Caki2 (cell line): ENCODE results near the gene GFPT1. TPM values are rescaled to one million over a fixed set of nuclear protein-coding genes. Genes with fewer than 3 reads are reported as not detected.
A peak's percentile ranks its signal among the peaks of the same experiment; 100 is the strongest.

Source experiments
- DNase-seq: peaks from one replicate; pipeline ENCODE4 v3.0.0-alpha.2; 2015; ENCODE audit warnings: low read depth
- in situ Hi-C: cut with HindIII; loops from 2 replicates; pipeline ENCODE4 v1.10.0; 2016; ENCODE audit warnings: low sequenced_read_pairs, low pct_unique_long_range_greater_than_20kb, mixed read lengths
- total RNA-seq: library from RNA; depleted of rRNA; stranded (reverse); fragments of >200 nt; shearing (Covaris generic); gene quantifications from 2 replicates; pipeline ENCODE4 v1.2.3, GENCODE V29; 2014; ENCODE audit warnings: low replicate concordance

Gene GFPT1
- total RNA-seq, 1 experiment from 2014 or later, result 35.1 TPM

DNA sequence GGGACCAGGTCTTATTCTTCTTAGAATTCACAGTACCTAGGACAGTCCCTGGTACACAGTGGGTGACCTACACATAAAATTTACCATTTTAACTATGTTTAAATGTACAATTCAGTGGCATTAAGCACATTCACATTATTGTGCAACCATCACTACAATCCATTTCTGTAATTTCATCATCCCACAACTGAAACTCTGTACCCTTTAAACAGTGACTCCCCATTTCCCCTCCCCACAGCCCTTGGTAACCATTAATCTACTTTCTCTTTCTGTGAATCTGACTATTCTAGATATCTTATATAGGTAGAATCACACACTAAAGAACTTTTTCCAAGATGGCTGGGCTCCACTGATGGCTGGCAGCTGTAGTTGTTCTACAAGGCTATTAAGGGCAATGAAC lies 41.6 kb downstream of the GFPT1 start:
- no peak for DNase-seq
- in situ Hi-C loops, result no loop called here

DNA sequence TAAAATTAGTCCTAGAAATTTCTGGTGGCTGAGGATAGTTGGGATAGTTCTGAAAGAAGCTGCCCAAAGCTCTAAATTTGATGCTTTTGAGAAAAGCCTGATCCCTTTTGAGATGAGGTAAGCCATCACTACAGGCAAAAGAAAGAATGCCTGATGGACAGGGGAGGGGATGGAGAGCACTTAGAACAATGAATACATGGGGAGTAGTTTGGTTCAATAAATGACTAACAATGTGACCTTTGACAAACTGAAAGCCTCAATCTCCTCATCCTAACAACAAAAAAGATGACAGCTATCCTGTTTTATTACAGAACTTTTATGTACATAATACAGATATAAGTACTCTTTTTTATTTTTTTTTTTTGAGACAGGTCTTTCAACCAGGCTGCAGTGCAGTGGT lies 42.7 kb downstream of the GFPT1 start:
- in situ Hi-C loops, result no loop called here
- no peak for DNase-seq

DNA sequence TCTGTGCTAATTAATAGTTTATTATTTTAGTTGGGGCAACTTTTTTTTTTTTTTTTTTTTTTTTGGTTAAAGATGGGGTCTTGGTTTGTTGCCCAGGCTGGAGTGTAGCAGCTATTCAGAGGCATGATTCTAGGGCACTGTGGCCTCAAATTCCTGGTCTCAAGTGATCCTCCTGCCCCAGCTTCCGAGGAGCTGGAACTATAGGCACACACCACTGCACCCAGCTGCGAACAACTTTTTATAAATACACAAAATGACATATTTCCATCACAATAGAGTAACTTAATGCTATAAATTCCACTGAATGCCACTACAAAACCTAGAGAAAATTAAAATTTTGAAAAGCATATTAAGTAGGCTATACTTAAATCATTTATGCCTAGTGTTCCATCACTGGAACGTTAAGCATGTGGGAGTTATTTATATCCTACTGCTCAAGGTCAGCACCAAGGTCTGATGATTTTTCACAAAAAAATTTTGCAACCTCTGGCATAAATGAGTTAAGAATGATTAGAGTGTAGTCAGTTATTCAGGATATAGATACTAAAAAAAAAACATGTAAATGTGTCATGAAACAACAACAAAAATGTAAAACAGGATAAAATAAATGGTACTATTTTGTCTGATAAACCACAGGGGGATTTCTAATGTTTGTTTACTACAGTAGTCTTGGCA lies 46.8 kb downstream of the GFPT1 start:
- DNase-seq, result no peak

DNA sequence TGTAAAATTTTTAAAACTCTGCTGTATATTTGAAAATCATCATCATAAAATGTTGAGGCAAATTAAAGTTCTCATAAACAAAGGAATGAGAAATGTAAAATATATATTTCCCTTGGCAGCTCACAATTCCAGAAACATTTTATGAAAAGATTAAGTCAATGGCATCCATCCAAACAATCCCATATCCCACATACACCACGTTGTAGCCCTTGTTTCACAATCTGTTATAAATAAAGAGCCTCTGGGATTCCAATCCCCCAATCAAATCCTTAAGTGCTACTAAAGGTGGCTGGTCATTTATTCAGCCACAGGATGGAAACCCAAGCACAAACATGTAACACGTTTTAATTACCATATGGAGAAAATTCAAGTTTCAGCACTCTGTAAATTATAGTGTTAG lies 51.7 kb downstream of the GFPT1 start:
- no peak for DNase-seq
- in situ Hi-C loops, result no loop called here

More for the DNA sequence above, 46.8 kb downstream of the GFPT1 start:
- in situ Hi-C loops, result no loop called here

DNA sequence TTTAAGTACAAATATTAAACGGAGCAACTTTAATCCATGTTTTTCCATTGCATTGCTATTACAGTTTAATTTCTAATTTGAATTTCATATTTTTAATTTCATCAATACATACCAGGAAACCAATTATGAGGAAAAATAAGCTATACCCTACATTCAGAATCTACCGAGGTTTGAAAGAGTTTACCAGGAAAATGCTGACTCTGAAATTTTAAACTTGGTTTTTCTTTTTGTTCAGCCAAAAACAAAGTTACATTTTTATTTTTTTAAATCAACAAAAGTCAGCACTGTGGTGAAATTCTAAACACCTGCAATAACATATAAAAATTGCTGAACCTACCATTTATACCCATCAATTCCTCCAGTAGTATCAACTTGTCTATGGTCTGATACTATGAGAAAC lies 53.7 kb downstream of the GFPT1 start:
- in situ Hi-C loops, result no loop called here
- no peak for DNase-seq

DNA sequence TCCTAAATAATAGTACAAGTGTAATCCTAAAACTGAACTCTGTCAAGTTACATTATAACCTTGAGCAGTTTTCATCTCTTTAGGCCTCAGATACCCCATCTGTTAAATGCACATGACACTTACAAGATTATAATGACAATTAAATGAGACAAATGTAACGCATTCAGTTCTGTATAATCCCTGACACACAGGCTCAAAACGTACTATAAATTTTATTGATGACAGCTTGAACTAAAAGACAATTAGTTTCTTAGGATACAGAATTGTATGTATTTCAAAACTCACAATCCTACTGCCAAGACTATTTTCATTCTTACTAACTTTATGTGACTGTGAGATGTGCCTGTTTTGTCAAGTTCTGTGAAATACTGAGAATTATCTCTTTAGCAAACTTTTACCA lies 56.2 kb downstream of the GFPT1 start:
- in situ Hi-C loops, result no loop called here
- no peak for DNase-seq

DNA sequence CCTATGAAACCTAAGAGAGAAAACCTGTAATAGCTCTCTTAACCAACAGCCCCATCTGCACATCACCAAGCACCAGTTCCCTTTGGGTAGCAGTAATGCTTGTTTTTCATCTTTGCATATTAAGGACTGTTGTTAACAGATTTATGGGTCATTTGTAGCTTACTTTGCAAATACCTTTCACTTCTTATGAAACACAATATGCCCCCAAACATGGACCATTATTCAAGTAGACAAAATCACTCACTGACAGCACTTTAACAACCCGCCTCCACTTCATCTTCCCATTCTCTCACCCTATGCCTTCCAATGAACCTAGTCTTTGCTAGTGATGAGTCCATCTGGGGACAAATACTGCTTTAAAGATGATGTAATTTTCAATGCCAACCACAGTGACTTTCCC lies 64.4 kb downstream of the GFPT1 start:
- in situ Hi-C loops, result loop anchor here (25.0 kb wide), 1 partner anchor 310 kb away; the partner anchor contains the start of gene ANTXR1
- no peak for DNase-seq

DNA sequence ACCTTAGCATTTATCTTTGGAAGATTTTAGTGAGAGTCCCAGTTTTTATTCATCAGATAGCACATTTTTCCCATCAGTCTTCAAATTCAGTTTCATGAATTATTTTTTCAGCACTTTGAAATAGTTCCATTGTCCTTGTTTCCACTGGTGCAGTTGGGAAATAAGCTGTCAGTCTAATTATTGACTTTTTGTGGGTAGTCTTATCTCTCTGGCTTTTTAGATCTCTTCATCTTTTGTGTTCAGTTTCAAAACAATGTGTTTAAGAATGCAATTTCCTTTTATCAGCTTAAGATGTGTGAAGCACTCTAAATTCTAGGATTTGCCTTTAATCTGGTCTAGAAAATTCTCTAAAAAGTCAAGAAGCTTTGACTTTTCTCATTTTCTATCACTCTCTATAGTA lies 70.5 kb downstream of the GFPT1 start:
- in situ Hi-C loops, result loop anchor here (25.0 kb wide), 1 partner anchor 304 kb away; the partner anchor contains the start of gene ANTXR1
- no peak for DNase-seq

DNA sequence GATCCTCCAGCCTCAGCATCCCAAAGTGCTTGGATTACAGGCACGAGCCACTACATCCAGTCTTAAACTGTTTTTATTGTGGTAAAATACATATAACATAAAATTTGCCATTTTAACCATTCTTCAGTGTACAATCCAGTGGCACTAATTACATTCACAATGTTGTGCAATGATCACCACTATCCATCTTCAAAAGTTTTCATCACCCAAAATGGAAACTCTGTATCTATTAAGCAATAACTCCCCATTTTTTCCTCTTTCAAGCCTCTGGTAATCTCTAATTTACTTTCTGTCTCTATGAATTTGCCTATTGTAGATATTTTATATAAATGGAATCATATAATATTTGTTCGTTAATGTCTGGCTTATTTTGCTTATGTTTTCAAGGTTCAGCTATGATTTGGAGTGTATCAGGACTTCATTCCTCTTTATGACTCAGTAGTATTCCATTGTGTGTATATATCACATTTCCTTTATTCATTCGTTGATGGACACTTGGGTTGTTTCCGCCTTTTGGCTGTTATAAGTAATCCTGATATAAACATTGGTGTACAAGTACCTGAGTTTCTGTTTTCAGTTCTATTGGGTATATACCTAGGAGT lies 71.8 kb downstream of the GFPT1 start:
- no peak for DNase-seq
- in situ Hi-C loops, result loop anchor here (25.0 kb wide), 1 partner anchor 303 kb away; the partner anchor contains the start of gene ANTXR1

DNA sequence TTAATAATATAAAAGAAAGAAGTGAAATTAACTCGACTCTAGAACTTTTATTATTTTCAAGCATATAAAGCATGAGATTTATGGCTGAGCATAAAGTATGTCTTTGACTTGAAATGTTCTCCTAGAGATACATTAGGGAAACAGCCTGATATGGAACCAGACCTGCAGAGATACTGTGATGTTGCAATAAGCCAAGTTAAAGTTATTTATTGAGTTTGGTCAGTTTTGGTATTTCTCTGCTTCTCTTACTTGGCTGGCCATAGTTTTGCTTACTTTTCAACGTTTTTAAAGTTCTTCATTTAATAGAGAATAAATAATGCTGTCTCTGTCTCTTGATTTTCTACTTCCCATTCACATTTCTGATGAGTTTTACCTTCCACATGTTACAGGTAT lies 76.0 kb downstream of the GFPT1 start:
- in situ Hi-C loops, result loop anchor here (25.0 kb wide), 1 partner anchor 299 kb away; the partner anchor contains the start of gene ANTXR1

DNA sequence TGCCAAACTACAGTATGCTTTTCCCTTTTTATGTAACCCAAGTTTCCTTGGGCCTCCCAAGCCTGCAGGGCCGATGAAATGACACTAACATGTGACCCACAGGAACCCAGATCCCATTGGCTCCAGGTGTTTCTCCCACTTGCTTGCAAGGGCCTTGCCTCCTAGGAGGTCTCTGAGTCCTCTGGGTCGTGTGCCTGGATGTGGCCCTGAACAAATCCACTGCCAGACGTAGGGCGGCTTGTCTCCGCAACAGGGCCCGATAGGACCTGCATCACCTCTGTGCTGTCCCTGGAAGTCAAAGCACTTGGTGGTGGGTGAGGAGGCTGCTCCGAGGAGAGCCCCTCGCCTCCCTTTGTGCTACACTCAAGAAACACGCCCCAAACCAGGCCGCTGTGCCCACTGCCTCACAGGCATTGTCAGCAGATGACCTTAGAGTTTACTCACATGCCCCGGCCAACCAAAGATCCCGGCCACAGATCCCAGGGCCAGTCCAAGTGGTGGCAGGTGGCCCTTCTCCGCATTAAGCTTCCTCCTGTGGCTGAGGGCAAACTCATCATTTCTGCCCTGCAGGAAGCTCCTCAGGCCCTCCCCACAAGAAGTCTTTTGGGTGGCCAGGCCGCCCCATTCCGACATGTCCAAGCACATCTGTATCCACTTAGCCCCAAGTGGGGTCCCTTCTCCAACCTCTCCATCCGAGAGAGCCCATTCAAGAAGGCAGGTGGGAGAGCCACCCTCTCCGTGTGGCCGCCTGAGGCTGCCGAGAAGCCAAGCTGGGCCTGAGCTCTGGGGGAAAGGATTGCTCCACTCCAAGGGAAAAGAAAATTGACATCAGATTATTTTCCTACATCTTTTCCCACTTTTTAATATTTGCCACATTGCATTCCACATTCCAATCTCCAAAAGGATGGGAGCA lies 76.7 kb downstream of the GFPT1 start:
- in situ Hi-C loops, result loop anchor here (25.0 kb wide), 1 partner anchor 298 kb away; the partner anchor contains the start of gene ANTXR1
- no peak for DNase-seq

More for the DNA sequence above, 76.0 kb downstream of the GFPT1 start:
- DNase-seq, result no peak

DNA sequence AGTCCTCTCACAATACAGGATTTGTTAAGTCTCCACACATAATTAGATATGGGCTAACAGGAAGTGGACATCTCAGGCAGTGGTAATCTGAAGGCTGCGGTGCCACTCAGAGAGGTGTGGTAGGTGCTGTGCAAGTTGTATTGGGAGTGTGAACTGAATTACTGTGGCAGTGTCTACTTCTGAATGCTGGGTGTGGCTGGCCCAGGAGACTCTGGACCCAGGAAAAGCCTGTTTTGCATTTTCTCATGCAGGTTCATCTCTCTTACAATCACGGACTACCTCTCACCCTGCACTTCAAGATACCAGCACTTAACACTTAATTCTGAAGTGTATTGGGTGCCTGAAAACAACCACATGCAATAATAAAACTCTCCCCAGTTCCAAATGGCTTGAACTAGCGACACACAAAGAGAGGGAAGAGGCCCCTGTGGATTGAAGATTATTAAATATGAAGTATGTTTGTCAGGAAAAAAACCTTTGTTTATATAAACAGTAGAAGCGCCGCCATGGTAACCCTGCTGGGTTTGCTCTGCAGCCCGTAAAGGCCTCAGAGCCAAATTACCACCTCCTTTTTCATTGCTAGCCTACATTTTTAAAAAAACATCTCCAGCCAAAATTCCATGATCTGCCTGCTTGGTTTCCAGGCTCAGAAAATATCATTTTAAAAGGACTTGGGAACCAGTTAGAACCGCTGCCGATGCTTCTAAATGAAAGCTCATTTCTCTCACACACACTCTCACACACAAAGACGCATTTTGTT lies 77.5 kb downstream of the GFPT1 start:
- in situ Hi-C loops, result loop anchor here (25.0 kb wide), 1 partner anchor 297 kb away; the partner anchor contains the start of gene ANTXR1
- no peak for DNase-seq

DNA sequence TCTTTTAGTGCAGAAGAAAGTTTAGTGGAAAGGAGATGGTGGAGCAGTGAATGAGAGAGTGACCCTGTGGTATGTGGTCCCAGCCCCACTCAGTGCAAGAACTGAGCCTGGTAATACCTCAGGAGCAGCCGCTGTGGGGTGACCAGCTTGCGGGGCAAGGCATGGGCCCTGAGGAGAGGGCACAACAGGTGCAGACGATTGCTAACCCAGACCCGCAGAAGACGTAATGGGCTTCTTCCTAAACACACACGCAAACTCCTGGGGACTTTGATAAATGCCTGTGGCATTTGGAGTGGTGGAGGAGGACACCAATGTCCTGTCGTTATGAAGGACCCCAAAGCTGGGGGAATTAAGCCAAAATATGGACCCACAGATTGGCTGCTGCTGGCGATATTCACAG lies 78.7 kb downstream of the GFPT1 start:
- no peak for DNase-seq
- in situ Hi-C loops, result loop anchor here (25.0 kb wide), 1 partner anchor 296 kb away; the partner anchor contains the start of gene ANTXR1

DNA sequence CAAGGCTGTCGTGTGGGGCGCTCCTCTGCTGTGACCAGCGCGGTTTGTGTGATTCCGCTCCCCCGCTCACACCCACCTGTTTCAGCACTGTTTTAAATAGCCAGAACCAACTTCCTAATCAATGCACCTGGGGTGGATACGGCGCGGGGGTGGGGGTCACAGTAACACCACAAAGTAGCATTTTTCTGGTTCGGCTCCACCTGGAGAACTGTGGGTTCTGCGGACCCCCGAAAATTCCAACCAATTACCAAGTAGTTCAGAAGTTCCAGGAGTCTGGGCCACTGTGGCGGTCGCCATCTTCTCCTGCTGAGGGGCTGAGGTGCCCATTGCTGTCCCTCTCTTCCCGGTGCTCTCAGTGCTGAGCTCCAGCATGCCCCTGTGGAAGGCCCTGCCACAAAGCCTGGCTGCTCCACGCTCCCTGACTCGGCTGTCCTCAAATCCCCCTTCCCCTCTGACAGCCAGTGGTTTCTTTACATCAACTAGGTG lies 79.4 kb downstream of the GFPT1 start:
- in situ Hi-C loops, result loop anchor here (25.0 kb wide), 1 partner anchor 295 kb away; the partner anchor contains the start of gene ANTXR1
- DNase-seq, result no peak

DNA sequence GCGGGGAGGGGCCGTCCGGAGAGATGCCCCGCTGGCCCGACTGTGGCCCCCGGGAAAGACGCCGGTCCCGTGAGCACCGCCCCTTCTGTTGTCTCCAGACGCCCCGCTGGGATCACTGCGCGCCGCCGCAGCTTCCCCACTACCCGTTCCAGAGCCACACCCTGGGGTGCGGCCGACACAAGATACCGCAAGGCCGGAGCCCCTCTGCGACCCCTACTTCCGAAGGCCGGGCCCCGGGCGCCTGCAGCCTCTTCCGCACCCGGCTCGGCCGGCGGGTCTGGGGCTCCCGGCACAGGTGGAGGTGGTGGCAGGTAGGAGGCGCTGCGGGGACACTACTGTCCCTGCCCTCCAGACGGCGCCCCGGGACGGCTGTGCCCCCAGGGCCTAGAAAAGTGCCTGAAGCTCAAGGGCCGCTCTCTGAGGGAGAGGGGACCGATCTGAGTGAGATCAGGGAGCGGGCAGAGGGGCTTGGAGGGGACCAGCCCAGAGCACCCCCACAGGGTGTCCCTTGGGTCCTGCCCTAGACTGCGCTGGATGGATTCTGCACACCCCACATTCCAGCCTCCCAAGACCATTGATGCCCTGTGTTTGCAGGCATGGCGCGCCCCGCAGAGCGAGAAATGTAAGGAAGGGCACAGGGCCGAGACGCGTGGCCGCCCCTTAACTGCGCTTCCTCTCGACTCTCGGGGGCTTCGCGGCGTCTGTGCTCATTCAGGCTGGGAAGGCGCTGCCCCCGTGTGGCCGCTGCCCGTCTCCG lies 80.0 kb downstream of the GFPT1 start:
- peak; percentile 55 for DNase-seq
- in situ Hi-C loops, result loop anchor here (25.0 kb wide), 1 partner anchor 295 kb away; the partner anchor contains the start of gene ANTXR1

DNA sequence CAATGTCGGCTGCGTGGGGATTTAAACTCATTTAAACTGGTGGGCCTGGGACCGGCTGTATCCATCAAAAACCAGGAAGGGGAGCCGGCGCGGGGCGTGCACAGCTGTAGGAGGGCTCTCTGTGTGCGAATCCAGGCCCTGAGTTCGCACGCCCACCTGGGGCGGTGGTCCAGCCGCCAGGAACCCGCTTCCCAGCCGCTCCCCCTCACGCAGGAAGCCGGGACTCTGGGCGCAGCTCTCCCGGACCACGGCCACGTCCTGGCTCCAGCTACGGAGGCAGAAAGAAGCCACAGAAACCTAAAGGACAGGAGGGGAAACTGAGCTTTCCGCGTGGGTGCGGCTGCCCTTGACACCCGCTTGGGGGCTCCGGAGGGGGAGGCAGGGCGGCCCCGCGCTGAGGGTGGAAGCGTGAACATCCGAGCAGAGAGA lies 80.6 kb downstream of the GFPT1 start:
- in situ Hi-C loops, result loop anchor here (25.0 kb wide), 1 partner anchor 294 kb away; the partner anchor contains the start of gene ANTXR1
- no peak for DNase-seq
